GM23338 (cell line): ENCODE results near the gene UPK1A. TPM values are rescaled to one million over a fixed set of nuclear protein-coding genes. Genes with fewer than 3 reads are reported as not detected.

Experiments used
- ATAC-seq: fragments of 200-7000 bp; cut with Tn5 transposase; 3 replicates; pipeline ENCODE4 v1.9.1; 2020
- DNase-seq: peaks from one replicate; pipeline ENCODE4 v3.0.0-alpha.2; 2015; ENCODE audit warnings: low spot score
- H2AFZ ChIP-seq: fragments of 200-600 bp; sonication (generic); 2 replicates; pipeline ENCODE4 v1.8.0; 2016; ENCODE audit warnings: antibody characterized with exemption, mild to moderate bottlenecking, moderate library complexity
- H3F3A ChIP-seq: fragments of 200-600 bp; sonication (generic); replicated peaks from 2 replicates; pipeline ENCODE4 v1.8.0; 2017; ENCODE audit warnings: antibody characterized with exemption, mixed run types, low read depth
- H3K27ac ChIP-seq: fragments of 200-600 bp; sonication (generic); 2 replicates; pipeline ENCODE4 v1.6.1; 2016; ENCODE audit warnings: low read depth
- H3K27me3 ChIP-seq: fragments of 200-600 bp; sonication (generic); 2 replicates; pipeline ENCODE4 v1.8.0; 2016; ENCODE audit warnings: mild to moderate bottlenecking, mixed run types, moderate library complexity; ENCODE audit not compliant: insufficient read depth
- H3K36me3 ChIP-seq: fragments of 200-600 bp; sonication (generic); 2 replicates; pipeline ENCODE4 v1.8.0; 2016; ENCODE audit warnings: mild to moderate bottlenecking; ENCODE audit not compliant: insufficient read depth
- H3K4me1 ChIP-seq: fragments of 200-600 bp; sonication (generic); 2 replicates; pipeline ENCODE4 v1.8.0; 2016; ENCODE audit warnings: mild to moderate bottlenecking, moderate library complexity; ENCODE audit not compliant: insufficient read depth
- H3K4me2 ChIP-seq: fragments of 200-600 bp; sonication (generic); 2 replicates; pipeline ENCODE4 v1.7.1; 2017; ENCODE audit warnings: mixed run types
- H3K4me3 ChIP-seq: fragments of 200-600 bp; sonication (generic); 2 replicates; pipeline ENCODE4 v1.6.1; 2016; ENCODE audit warnings: mixed run types
- H3K79me2 ChIP-seq: fragments of 200-600 bp; sonication (generic); replicated peaks from 2 replicates; pipeline ENCODE4 v1.8.0; 2017; ENCODE audit warnings: mild to moderate bottlenecking; ENCODE audit not compliant: insufficient read depth
- H3K9me2 ChIP-seq: fragments of 200-600 bp; sonication (generic); 2 replicates; pipeline ENCODE4 v1.8.0; 2017; ENCODE audit not compliant: insufficient read depth
- H4K20me1 ChIP-seq: fragments of 200-600 bp; sonication (generic); replicated peaks from 2 replicates; pipeline ENCODE4 v1.8.0; 2017; ENCODE audit warnings: mild to moderate bottlenecking; ENCODE audit not compliant: insufficient read depth
- H3K27ac Mint-ChIP-seq: 2 replicates; pipeline ENCODE4 v1.8.0; 2020; ENCODE audit warnings: inconsistent platforms, mild to moderate bottlenecking, moderate library complexity, mixed read lengths
- H3K27me3 Mint-ChIP-seq: 3 replicates; pipeline ENCODE4 v1.8.0; 2022; ENCODE audit warnings: low read depth, mild to moderate bottlenecking, moderate library complexity, mixed read lengths, inconsistent platforms; ENCODE audit not compliant: insufficient read depth, poor library complexity
- H3K36me3 Mint-ChIP-seq: 3 replicates; pipeline ENCODE4 v1.8.0; 2021; ENCODE audit warnings: low read depth, mild to moderate bottlenecking, inconsistent platforms, moderate library complexity, mixed read lengths
- H3K4me1 Mint-ChIP-seq: 3 replicates; pipeline ENCODE4 v1.8.0; 2020; ENCODE audit warnings: mild to moderate bottlenecking, inconsistent platforms, mixed read lengths
- H3K4me3 Mint-ChIP-seq: 3 replicates; pipeline ENCODE4 v1.8.0; 2021; ENCODE audit warnings: moderate library complexity, mild to moderate bottlenecking, inconsistent platforms, mixed read lengths
- H3K9me3 Mint-ChIP-seq: 3 replicates; pipeline ENCODE4 v1.8.0; 2020; ENCODE audit warnings: moderate library complexity, mild to moderate bottlenecking, inconsistent platforms, mixed read lengths
- CREB1 ChIP-seq: fragments of 250-450 bp; sonication (Bioruptor Pico); IDR thresholded peaks from 2 replicates; pipeline ENCODE4 v1.5.0; 2020; ENCODE audit warnings: low read depth, mild to moderate bottlenecking, moderate library complexity
- EZH2 ChIP-seq: fragments of 200-600 bp; sonication (generic); IDR thresholded peaks from one replicate; pipeline ENCODE4 v1.8.0; 2017; ENCODE audit warnings: antibody characterized with exemption, mild to moderate bottlenecking, low read depth; ENCODE audit not compliant: unreplicated experiment
- EZH2phosphoT487 ChIP-seq: fragments of 200-600 bp; sonication (generic); IDR thresholded peaks from one replicate; pipeline ENCODE4 v1.8.1; 2018; ENCODE audit warnings: antibody characterized with exemption; ENCODE audit not compliant: unreplicated experiment
- JUNB ChIP-seq: IDR thresholded peaks from one replicate; pipeline ENCODE4 v1.6.1; 2016; ENCODE audit warnings: antibody characterized with exemption; ENCODE audit not compliant: unreplicated experiment
- NANOG ChIP-seq: IDR thresholded peaks from 2 replicates; pipeline ENCODE4 v1.6.1; 2016; ENCODE audit warnings: antibody characterized with exemption, borderline replicate concordance
- POLR2AphosphoS5 ChIP-seq: IDR thresholded peaks from 2 replicates; pipeline ENCODE4 v1.6.1; 2016; ENCODE audit warnings: antibody characterized with exemption, low read depth
- STAT1 ChIP-seq: IDR thresholded peaks from one replicate; pipeline ENCODE4 v1.6.1; 2016; ENCODE audit warnings: antibody characterized with exemption; ENCODE audit not compliant: unreplicated experiment
- ZNF114 ChIP-seq: fragments of 250-450 bp; sonication (Bioruptor Pico); IDR thresholded peaks from 2 replicates; pipeline ENCODE4 v1.5.0; 2020; ENCODE audit warnings: mild to moderate bottlenecking, moderate library complexity
- ZNF331 ChIP-seq: fragments of 250-450 bp; sonication (Bioruptor Pico); IDR thresholded peaks from 2 replicates; pipeline ENCODE4 v1.5.0; 2020; ENCODE audit warnings: low read depth, mild to moderate bottlenecking, moderate library complexity
- polyA plus RNA-seq: library from polyadenylated mRNA; unstranded; fragments of >200 nt; fragmentation: Nextera tagmentation; extraction: Ambion mirVana; gene quantifications from 2 replicates; pipeline ENCODE4 v1.2.1, GENCODE V29; 2016
- total RNA-seq: library from RNA; depleted of rRNA; stranded (reverse); fragments of >200 nt; shearing (Covaris generic); gene quantifications from 2 replicates; pipeline ENCODE4 v1.2.3, GENCODE V29; 2014
- TF ChIP-seq, protein P1 (sequence below): IDR thresholded peaks from 2 replicates; pipeline ENCODE4 v1.6.1; 2016; ENCODE audit warnings: antibody characterized with exemption
- TF ChIP-seq, protein P2 (sequence below): IDR thresholded peaks from one replicate; pipeline ENCODE4 v1.6.1; 2018; ENCODE audit warnings: antibody characterized with exemption; ENCODE audit not compliant: unreplicated experiment
- TF ChIP-seq, protein P3 (sequence below): fragments of 250-450 bp; sonication (Bioruptor Pico); IDR thresholded peaks from 2 replicates; pipeline ENCODE4 v1.5.0; 2020; ENCODE audit warnings: mild to moderate bottlenecking, moderate library complexity

The UPK1A gene
- total and polyA plus RNA-seq, 2 experiments from 2014 or later = 0.42 to 1.5 TPM

- no peaks in the 10 kb centered on the region for H3K27me3 ChIP-seq
- DNase-seq (no peak), ATAC-seq (no peak)
- H3F3A ChIP-seq = no peaks in the 10 kb centered on the region
- no peaks in the 10 kb centered on the region for H3K9me2 ChIP-seq
- no peak overlapping the region for H2AFZ ChIP-seq
- no peak for TF ChIP-seq CREB1
- TF ChIP-seq NANOG = no peak
- TF ChIP-seq EZH2 = no peak
- TF ChIP-seq ZNF331 (CRISPR knock-in tag) = no peak
- H3K36me3 Mint-ChIP-seq = peaks cover 22% of the 10 kb centered on the region
- H3K4me1 ChIP-seq = no peaks in the 10 kb centered on the region
- H4K20me1 ChIP-seq = peaks cover 7% of the 10 kb centered on the region; the same call in 1 of the 2 replicates
- no peaks in the 10 kb centered on the region for H3K4me1 Mint-ChIP-seq
- H3K9me3 Mint-ChIP-seq = no peaks in the 10 kb centered on the region; the same call in 2 of the 3 replicates
- peaks cover 12% of the 10 kb centered on the region for H3K27me3 Mint-ChIP-seq
- H3K4me3 ChIP-seq = no peak overlapping the region
- H3K27ac ChIP-seq = no peak overlapping the region
- peaks cover 15% of the 10 kb centered on the region for H3K36me3 ChIP-seq
- H3K79me2 ChIP-seq = no peaks in the 10 kb centered on the region
- H3K4me3 Mint-ChIP-seq = no peak overlapping the region
- H3K27ac Mint-ChIP-seq = no peak overlapping the region
- no peak overlapping the region for H3K4me2 ChIP-seq
These were observed 4.3 kb upstream of the UPK1A start for GRCh38 chr19:35661995-35662340.

DNA sequence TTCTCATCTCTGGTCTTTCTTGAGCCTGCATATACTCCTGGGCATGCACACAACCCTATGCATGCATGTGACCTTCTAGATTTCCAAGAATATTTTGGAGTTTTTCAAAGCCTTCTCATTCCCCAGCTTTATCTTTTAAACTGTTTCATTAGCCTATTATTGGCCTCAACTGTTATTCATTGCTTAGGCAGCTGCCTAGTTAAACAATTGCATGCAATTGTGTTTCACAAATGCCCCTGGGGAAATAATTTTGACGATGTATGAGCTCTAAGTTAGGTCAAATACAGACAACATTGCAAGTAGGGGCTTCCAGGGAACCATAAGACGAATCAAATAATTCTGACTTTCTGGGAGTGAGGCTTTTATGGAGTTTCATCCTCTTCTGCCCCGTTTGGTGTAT is 2.3 kb upstream of the UPK1A start:
- H3K36me3 Mint-ChIP-seq = peaks cover 4% of the 10 kb centered on the region; the same call in 2 of the 3 replicates
- no peak overlapping the region for H3K27ac Mint-ChIP-seq
- Histone ChIP-seq H2AFZ (no peak overlapping the region), H3K4me2 (no peak overlapping the region), H3K9me2 (no peaks in the 10 kb centered on the region), H3K27ac (no peak overlapping the region), H3K4me3 (no peak overlapping the region), H3K4me1 (no peaks in the 10 kb centered on the region), H3K79me2 (no peaks in the 10 kb centered on the region), H3K27me3 (no peaks in the 10 kb centered on the region), H4K20me1 (no peaks in the 10 kb centered on the region), H3K36me3 (no peaks in the 10 kb centered on the region), H3F3A (no peaks in the 10 kb centered on the region)
- no peak overlapping the region for H3K4me3 Mint-ChIP-seq
- H3K27me3 Mint-ChIP-seq = peaks cover 12% of the 10 kb centered on the region
- no peaks in the 10 kb centered on the region for H3K4me1 Mint-ChIP-seq
- no peak for DNase-seq
- no peak for ATAC-seq
- no peaks in the 10 kb centered on the region; the same call in 2 of the 3 replicates for H3K9me3 Mint-ChIP-seq
- TF ChIP-seq STAT1 = no peak
- TF ChIP-seq, protein P1, sequence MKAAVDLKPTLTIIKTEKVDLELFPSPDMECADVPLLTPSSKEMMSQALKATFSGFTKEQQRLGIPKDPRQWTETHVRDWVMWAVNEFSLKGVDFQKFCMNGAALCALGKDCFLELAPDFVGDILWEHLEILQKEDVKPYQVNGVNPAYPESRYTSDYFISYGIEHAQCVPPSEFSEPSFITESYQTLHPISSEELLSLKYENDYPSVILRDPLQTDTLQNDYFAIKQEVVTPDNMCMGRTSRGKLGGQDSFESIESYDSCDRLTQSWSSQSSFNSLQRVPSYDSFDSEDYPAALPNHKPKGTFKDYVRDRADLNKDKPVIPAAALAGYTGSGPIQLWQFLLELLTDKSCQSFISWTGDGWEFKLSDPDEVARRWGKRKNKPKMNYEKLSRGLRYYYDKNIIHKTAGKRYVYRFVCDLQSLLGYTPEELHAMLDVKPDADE = no peak
- TF ChIP-seq ZNF331 (CRISPR knock-in tag) = no peak
- TF ChIP-seq, protein P2, sequence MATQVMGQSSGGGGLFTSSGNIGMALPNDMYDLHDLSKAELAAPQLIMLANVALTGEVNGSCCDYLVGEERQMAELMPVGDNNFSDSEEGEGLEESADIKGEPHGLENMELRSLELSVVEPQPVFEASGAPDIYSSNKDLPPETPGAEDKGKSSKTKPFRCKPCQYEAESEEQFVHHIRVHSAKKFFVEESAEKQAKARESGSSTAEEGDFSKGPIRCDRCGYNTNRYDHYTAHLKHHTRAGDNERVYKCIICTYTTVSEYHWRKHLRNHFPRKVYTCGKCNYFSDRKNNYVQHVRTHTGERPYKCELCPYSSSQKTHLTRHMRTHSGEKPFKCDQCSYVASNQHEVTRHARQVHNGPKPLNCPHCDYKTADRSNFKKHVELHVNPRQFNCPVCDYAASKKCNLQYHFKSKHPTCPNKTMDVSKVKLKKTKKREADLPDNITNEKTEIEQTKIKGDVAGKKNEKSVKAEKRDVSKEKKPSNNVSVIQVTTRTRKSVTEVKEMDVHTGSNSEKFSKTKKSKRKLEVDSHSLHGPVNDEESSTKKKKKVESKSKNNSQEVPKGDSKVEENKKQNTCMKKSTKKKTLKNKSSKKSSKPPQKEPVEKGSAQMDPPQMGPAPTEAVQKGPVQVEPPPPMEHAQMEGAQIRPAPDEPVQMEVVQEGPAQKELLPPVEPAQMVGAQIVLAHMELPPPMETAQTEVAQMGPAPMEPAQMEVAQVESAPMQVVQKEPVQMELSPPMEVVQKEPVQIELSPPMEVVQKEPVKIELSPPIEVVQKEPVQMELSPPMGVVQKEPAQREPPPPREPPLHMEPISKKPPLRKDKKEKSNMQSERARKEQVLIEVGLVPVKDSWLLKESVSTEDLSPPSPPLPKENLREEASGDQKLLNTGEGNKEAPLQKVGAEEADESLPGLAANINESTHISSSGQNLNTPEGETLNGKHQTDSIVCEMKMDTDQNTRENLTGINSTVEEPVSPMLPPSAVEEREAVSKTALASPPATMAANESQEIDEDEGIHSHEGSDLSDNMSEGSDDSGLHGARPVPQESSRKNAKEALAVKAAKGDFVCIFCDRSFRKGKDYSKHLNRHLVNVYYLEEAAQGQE = no peak
- TF ChIP-seq, protein P3, sequence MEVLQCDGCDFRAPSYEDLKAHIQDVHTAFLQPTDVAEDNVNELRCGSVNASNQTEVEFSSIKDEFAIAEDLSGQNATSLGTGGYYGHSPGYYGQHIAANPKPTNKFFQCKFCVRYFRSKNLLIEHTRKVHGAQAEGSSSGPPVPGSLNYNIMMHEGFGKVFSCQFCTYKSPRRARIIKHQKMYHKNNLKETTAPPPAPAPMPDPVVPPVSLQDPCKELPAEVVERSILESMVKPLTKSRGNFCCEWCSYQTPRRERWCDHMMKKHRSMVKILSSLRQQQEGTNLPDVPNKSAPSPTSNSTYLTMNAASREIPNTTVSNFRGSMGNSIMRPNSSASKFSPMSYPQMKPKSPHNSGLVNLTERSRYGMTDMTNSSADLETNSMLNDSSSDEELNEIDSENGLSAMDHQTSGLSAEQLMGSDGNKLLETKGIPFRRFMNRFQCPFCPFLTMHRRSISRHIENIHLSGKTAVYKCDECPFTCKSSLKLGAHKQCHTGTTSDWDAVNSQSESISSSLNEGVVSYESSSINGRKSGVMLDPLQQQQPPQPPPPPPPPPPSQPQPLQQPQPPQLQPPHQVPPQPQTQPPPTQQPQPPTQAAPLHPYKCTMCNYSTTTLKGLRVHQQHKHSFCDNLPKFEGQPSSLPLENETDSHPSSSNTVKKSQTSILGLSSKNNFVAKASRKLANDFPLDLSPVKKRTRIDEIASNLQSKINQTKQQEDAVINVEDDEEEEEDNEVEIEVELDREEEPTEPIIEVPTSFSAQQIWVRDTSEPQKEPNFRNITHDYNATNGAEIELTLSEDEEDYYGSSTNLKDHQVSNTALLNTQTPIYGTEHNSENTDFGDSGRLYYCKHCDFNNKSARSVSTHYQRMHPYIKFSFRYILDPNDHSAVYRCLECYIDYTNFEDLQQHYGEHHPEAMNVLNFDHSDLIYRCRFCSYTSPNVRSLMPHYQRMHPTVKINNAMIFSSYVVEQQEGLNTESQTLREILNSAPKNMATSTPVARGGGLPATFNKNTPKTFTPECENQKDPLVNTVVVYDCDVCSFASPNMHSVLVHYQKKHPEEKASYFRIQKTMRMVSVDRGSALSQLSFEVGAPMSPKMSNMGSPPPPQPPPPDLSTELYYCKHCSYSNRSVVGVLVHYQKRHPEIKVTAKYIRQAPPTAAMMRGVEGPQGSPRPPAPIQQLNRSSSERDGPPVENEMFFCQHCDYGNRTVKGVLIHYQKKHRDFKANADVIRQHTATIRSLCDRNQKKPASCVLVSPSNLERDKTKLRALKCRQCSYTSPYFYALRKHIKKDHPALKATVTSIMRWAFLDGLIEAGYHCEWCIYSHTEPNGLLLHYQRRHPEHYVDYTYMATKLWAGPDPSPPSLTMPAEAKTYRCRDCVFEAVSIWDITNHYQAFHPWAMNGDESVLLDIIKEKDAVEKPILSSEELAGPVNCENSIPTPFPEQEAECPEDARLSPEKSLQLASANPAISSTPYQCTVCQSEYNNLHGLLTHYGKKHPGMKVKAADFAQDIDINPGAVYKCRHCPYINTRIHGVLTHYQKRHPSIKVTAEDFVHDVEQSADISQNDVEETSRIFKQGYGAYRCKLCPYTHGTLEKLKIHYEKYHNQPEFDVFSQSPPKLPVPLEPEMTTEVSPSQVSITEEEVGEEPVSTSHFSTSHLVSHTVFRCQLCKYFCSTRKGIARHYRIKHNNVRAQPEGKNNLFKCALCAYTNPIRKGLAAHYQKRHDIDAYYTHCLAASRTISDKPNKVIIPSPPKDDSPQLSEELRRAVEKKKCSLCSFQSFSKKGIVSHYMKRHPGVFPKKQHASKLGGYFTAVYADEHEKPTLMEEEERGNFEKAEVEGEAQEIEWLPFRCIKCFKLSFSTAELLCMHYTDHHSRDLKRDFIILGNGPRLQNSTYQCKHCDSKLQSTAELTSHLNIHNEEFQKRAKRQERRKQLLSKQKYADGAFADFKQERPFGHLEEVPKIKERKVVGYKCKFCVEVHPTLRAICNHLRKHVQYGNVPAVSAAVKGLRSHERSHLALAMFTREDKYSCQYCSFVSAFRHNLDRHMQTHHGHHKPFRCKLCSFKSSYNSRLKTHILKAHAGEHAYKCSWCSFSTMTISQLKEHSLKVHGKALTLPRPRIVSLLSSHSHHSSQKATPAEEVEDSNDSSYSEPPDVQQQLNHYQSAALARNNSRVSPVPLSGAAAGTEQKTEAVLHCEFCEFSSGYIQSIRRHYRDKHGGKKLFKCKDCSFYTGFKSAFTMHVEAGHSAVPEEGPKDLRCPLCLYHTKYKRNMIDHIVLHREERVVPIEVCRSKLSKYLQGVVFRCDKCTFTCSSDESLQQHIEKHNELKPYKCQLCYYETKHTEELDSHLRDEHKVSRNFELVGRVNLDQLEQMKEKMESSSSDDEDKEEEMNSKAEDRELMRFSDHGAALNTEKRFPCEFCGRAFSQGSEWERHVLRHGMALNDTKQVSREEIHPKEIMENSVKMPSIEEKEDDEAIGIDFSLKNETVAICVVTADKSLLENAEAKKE (CRISPR knock-in tag) = no peak
- no peak for TF ChIP-seq EZH2phosphoT487
- TF ChIP-seq POLR2AphosphoS5 = no peak
- no peak for TF ChIP-seq NANOG
- no peak for TF ChIP-seq CREB1
- TF ChIP-seq ZNF114 (CRISPR knock-in tag) = no peak
- TF ChIP-seq JUNB = no peak
